OCI-LY1 (cell line): ENCODE data around the gene GRPEL1.

Source experiments
- CTCF ChIP-seq: fragments of 200-600 bp; sonication (generic), shearing (Covaris generic); IDR thresholded peaks from 2 replicates; pipeline ENCODE4 v1.5.1; 2017; ENCODE audit warnings: mild to moderate bottlenecking, antibody characterized with exemption, low read length, moderate library complexity, mixed read lengths
- EZH2 ChIP-seq: fragments of 200-600 bp; sonication (generic), shearing (Covaris generic); IDR thresholded peaks from 2 replicates; pipeline ENCODE4 v1.8.0; 2017; ENCODE audit warnings: borderline replicate concordance, mixed run types, mild to moderate bottlenecking, antibody characterized with exemption, low read length, moderate library complexity, mixed read lengths

DNA sequence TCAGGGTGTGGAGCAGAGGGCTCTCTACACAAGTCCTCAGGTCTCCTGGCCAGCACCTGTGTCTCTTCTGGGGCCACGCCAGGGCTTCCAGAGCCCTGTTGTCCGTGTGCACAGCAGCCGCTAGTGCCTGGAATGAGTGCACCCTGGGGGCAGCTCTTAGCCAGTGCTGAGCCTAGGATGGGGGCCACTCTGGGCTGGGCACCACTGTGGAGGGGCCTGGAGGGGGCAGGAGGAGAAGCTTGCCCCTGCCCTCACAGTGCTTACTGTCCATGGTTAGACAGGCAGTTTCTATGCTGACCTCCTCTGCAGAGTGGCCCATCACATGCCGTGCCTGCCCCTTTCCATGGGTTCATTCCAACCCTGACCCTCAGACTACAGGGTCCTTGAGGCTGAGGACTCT is 42.7 kb upstream of the GRPEL1 start:
- TF ChIP-seq CTCF: no peak
- TF ChIP-seq EZH2: no peak
